ENCODE results near the gene ST7.

The ST7 gene

DNA sequence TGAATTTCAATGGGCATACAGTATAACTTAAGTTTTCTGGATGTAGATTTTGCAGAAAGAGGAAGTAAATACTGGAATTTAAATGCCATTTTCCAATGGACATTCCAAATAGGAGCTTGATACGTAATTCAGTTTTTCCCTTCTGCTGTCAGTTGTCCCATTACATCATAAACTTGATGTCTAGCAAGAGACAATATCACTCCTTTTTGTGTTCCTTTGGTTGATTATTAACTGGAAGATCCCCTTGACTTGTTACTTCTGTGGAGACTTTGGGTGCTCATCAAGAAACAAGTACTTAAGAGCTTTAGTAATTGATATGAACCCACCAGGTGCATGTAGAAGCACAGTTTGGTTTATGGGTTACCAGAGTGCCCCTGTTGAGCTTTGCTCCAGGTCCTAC lies 116.1 kb downstream of the ST7 start:
- DNase-seq, result no peak

DNA sequence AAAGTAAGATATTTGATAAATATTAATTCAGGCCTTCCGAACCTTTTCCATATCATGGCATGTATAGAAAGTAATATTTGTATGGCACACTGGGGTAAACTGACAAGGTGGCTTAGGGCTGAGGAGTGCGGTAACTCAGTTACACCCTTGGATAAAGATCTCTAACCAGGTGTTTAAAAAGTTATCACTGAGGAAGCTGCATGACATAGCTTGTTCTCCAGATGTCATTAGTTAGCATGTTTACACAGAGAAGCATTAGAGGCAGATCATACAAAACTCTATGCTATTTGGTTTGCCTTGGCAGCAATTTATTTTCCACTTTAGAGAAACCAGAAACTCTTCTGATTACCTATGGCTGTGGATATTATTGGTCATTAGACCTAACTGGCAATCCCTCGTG lies 118.2 kb downstream of the ST7 start:
- no peak for DNase-seq

DNA sequence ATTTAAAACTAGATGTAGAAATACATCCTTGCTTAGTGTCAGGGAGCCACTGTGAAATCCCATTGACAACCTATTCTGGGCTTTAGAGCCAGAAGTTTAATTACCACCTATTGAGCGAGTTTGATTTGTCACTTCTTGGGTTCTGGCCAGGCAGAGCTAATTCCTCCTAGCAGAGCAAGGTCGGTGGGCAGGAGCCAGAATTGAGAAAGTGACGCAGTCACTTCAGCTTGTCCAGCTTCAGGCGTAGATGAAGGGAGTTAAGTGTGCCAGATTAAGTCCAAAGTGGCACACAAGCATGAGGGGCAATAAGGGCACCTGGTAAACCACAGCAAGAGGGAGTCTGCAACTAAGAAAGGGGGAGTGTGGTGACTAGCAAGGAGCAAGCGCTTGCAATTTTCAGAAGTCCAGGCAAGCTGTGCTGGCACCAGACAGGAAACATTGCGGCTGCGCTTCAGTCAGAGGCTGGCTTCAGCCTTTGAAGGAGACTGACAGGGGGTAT lies 119.4 kb downstream of the ST7 start:
- DNase-seq, result peak; percentile 72

DNA sequence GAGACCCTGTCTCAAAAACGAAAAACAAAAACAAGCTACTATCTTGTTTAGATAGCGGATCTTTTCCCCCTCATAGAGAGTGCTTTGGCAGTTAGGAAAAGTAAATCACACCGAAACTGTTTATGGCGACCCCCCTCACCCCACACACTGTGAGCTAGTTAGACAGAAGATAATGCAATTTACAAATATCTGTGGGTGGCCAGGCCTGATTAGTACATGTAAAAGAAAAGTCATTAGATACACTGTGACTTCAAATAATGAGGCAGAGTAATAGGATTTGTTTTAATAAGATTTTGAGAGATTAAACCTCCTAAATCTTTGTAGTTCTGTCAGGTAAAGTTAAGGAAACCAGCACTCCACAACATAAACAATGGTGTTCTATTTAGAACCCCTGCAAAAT lies 121.1 kb downstream of the ST7 start:
- DNase-seq, result no peak

DNA sequence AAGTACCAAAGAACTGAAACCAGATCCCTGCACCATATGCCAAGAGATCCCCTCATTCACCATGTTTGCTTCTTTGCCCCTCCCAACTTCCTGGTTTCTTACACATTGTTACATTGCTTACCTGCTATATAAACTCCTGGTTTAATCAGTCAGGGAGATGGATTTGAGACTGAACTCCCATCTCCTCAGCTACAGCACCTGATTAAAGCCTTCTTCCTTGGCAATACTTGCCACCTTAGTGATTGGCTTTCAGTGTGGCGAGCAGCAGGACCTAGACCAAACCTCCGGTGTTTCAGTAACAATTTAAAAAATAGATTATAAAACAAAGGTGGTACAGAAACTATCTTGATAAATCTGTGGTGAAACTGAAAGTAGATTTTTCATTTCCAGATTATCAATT lies 122.6 kb downstream of the ST7 start:
- DNase-seq, result no peak

DNA sequence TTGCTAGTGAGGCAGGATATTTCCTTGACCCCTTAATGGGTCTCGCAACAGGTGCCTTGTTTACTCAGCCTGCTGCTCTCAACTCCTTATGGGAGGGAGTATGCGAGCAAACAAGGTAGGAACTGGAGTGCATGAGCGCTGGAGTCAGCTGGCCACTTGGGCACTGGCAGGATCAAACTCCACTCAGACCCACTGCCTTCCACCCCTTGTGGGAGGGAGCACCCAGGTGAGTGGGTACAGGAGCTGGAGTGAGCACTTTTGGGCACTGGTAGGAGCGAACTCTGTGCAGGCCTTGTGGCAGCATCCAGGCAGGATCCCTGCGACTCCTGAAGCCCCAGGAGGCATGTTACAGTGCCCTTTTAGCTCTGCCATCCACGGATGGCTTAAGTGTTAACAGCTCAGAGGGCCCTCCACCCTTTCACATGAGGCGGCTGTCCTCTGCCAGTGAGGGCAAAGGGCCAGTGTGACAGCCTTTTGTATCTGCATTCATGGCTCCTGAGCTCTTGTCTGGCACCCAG lies 123.2 kb downstream of the ST7 start:
- DNase-seq, result no peak

DNA sequence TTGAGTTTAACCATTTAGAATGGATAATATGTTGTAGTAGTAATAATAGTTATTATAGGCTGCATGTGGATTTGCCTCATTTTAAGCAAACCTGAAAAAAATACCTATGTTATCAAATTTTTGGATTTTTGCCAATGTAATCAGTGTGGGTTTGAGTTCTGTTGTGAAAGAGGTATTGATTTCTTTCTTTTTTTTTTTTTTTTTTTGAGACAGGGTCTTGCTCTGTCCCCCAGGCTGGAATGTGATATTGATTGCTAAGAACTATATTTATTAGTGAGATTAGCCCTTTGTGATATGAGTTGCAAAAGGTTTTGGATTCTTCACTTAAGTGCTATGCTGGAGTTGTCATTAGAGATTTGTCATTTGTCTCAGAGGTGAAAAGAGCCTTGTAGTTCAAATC lies 124.4 kb downstream of the ST7 start:
- DNase-seq, result no peak

DNA sequence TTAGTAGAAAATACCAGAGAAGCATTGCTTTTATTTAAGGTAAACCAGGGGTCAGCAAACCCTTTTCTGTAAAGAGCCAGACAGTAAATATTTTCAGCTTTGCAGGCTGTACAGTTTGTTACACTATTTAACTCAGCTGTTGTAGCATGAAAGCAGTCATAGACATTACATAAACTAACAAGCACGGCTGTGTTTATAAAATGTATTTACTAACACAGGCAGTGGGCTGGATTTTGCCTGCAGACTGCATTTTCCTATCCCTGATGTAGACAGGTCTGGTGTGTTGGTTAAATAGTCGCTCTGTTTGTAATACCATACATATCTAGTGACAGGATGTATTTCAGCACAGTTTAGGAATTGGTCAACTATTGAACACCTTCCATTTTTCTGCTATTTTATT lies 129.3 kb downstream of the ST7 start:
- DNase-seq, result no peak

DNA sequence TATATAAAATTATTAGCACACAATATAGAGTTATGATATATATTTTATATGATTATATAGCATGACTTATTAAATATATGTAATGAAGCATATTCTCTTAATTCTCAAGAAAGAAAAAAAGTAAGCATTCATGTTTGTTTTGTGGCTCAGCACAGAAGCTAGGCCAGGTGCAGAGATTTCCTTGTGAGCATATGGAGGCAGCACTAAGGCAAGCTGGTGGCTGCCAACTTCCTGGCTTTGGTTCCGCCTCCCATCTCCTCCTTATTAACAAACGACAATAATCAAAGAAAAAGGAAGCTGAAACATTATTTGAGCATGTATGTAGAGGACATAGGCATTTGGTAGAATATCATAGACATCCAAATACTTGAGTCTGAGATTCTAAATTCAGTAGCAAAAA lies 130.3 kb downstream of the ST7 start:
- DNase-seq, result no peak

DNA sequence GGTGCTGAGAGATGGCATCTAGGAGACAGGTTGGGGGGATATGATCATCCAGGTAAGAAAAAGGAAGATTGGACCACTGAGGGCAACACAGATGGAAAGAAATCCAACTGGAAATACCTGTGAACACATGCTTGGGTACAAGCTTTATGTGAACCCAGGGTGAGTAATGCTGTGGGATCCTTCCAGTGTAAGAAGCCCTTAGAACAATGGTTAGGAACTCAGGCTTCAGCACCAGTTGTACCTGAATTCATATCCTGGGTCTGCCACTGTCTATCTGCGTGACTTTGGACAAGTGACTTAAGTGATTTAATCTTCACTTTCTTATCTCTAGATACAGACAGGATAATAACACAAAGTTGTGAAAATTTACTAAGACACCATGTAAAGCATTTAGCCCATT lies 131.0 kb downstream of the ST7 start:
- no peak for DNase-seq

DNA sequence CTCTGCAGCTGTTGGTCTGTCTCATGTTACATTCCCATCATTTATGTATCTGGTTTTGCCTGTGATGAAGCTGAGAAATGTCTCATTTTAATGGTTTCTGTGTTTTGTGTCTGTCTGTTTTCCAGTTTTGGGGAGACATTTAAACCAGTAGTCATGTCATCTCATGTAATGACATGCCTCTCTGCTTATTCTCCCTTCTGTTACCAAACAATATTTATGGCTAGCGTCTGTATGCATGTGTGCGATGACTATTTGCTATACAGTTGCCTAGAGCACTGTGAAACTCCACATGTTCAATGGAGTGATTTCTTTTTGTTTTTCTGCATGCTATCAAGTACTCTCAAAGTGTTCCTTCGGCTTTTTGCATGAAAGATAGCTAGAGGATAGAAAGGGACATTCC lies 132.0 kb downstream of the ST7 start:
- DNase-seq, result no peak

DNA sequence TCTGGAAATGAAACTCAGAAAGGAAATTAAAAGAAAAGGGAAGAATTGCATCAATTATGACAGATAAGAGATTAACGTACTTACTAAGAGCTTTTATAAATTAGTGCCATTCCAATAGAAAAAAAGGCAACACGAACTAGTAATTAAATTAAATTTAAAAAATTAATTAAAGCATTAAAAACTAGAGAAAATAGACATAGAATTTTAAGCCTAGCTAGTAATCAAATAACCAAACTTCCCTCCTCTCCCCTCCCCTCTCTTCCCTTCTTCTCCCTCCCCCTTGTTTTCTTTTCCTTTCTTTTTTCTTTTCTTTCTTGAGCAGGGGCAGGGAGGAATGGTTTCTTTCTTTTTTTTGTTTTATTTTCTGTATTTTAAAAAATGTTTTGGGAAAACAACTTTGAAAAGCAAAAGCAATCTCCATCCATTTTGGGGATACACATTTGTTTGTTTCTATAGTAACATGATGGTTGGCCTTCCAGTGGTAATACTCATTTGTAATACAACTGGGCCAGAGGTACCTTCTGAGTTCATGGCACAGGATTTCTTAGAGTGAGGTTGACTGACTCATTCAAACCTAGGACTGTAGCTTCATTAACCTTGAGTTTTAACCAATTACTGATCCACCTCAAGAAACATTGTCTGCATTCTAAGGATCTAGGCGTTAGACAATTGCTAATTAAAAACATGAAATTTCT lies 132.6 kb downstream of the ST7 start:
- no peak for DNase-seq

DNA sequence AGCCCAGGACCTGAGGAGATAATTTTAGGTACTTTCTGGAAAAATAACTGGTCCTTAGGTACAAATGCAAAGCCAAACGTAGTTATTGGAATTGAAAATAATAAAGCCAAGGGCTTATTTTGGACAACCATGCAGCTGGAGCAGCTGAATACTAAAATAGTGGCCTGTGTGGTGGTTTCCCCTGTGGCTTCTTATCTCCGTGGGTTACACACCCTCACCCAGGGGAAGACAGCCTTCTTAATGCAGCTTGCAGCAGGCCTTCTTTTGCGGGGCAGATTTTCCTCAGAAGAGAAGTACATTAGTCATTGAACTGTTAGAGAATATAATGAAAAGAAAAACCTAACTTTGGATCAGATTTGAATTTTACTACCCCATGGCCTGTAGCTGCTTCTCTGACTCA lies 133.5 kb downstream of the ST7 start:
- DNase-seq, result no peak

DNA sequence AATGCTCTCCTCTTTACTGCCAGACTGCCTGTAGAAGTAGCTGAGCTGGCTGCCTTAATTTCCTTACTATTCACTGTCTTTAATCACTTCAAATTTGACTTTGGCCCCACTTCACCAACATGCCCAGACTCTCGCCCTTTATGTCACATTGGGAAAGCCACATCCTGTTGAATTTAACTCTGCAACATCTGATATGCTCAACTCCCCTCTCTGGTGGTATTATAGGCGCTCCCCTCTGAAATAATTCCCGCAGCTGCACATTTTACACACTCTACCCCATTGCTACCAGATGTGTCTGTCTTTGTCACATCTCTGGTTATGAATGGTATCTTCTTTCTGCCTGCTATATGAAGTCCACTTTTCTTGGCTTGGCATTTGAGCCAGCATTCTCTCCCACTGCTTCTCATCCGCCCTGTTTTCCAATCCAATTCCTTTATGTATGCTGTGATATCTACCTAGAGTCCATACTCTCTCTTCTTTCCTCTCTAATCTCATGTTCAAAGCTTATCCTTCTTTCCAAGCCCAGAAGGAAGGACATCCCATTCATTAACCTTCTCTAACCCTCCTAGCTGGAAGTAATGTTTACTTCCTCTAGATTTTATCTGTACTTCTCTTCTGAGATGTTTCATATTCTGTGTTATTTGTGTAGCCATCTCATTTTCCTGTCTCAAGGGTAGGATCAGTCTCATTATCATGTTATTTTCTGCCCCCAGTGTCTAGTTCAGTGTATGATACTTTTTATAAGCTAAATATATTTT lies 134.5 kb downstream of the ST7 start:
- no peak for DNase-seq

DNA sequence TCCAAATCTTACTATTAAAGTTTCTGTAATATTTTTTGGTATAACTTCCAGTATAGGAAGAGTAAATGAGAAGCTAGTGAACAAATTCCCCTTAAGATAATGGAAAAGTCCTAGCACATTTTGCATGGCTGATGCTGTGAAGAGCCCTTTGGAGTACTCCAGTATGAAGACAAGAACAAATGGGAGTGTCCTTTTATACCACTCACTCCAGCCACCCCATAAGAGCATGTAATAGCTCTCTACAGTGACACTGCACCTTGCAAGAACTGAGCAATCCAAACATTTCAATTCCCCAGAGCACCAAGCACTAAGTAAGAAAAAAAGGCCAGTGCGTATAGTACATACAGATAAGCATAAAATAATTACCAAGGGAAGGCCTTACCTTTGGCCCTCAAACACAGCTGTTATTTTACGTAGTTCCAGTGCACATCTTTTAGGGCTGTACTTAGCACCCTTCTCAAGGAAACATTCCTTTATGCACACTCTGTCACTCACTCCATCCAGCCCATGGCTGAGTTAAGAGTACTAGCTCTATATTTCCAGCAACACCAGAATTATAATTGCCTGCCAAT lies 135.4 kb downstream of the ST7 start:
- no peak for DNase-seq

DNA sequence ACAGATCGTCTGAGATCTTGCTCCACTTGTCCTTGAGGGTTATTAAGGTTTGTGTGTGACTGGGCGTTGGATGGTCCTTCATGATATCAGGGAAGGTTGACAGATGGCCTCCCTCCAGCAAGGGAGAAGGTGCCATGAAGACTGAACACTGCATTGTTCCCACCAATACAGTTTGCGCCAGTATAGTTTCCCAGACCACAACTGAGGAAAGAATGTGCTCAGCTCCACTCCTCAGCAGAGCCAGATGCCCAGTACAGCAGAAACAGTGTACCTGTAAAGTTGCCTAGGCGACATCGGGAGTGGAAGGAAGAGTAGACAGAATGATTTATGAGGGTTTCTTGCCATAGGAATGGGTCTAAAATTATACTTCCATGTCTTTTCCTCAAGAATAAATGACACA lies 137.5 kb downstream of the ST7 start:
- DNase-seq, result no peak

DNA sequence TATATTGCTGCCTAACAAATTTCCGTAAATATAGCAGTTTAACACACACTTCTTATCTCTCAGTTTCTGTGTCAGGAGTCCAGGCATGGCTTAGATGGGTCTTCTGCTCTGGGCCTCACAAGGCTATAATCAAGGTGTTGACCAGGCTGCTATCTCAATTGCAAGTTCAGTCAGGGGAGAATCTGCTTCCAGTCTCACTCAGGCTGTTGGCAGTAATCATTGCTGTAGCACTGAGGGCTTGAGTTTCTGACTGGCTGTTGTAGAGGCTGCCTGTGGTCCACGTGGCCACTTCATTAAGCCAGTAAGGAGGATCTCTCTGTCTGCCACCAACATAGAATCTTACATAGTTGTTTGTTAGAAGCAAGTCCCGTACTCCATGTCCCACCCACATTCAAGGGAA lies 138.4 kb downstream of the ST7 start:
- DNase-seq, result no peak

DNA sequence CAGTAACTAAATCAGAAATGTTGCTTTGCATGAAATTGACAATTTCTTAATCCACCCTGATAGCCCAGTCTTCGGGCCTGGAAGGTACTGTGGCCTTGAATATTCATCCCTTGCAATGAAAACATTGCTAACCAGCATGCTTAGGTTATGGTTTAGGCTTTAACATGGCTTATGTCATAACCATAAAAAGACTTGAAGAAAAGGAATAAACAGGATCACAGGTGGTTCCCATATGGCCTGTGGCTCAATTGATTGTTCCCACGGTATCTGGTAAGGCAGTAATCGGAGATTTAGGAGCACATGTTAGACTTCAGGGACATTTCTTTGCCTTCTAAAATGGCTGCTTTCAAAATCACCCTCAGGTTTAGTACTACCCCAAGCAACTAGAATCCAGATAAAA lies 139.5 kb downstream of the ST7 start:
- DNase-seq, result peak; percentile 44

DNA sequence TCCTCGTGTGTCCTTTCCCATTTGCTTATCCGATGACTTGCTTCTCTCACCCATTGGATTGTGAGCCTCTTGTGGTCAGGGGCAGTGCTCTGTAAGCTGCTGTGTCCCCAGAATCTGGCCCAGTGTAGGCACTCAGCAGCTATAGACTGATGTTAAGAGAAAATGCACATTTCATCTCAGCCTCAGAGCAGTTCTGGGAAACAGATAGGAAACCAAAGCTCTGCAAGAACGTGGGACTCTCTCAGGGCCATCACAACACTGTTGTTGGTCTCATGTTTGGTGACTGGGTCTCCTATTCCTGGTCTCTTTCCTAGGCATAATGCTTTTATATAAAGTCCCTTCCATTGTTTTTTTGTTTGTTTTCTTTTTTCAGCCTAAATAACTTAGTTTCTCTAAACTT lies 141.2 kb downstream of the ST7 start:
- DNase-seq, result no peak

DNA sequence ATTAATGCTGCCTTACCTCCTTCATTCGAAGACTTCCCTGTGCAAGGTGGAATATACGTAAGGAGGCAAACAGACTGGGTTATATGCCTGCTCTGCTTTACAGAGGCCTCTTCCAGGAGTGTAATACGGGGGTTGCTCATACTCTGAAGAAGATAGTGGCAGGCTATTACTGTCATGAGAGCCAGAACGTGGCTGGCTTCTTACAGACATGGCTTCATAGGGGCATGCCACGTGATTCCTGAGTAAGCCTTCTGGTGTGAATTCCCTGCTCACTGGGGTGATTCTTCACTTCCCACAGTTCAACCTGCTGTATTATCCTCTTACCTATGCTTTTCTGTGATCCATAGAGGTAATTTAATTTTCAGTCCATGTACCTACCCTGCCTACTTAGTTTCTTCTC lies 141.8 kb downstream of the ST7 start:
- DNase-seq, result no peak

DNA sequence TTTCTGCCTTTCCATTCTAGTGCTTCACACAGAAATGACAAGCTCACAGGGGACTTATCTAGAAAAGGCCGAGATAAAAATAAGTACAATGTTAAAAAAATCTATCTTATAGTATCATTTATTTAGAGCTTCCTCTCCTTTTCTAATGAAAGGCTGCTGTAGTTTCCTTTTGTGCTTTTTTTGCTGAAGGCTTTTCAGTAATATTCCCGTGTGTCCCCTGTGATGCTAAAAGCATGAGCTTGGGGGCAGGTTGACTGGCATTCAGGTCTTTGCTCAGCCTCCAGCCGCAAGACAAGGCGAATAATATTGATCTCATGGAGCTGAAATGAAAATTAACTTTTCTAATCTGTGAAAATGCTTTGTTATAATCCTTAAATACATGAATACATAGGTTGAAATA lies 143.0 kb downstream of the ST7 start:
- peak; percentile 50 for DNase-seq

DNA sequence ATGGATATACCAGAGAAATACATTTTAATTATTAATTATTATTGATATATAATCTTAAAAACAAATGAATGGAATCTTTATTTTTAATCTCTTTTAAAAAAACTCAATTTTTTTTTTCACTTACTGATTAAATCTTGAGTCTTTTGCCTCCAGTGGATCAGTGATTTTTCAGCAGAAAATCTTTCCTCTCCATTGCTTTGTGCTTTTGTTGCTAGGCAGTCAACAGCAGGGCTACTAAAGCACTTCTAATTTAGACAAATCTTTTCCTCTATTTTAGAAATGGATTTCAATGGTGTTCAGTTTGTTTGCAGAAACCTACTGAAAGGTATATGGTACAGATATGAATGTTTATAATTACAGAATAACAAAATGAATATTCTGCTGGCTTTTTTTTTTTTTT lies 143.6 kb downstream of the ST7 start:
- DNase-seq, result no peak

DNA sequence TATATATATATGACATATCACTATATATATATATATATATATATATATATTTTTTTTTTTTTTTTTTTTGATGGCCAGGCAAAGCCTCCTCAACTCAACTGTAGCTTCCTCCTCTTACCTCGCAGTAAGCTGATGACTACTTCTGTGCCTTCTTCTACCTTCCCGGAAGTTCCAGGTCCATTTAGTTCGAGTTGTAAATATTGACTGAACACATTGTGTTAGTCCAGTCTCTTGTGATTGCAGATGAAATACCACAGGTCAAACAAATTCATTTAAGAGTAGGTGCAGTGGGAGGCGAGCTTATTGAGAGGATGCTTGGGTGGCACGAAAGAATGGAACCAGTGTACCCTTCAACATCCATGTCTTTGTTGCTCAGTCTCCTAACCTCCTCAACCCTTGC lies 144.6 kb downstream of the ST7 start:
- DNase-seq, result no peak

DNA sequence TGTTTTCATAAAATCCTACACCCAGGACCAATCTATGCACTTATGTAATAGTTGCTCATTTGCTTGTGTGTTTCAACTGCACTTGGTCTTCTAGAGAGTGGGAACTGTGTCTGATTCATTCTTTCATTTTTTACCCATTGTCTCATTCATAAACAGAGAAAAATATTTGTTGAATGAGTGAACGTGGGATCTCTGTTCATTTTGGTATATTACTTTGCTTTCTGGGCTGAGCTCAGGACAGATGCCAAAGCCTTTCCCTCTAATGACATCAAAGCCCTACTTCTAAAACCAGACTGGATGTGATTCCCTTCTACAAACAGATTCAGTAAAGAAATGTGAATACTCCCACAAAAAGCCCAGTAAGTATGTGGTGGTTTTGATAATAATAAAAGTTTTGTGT lies 145.2 kb downstream of the ST7 start:
- DNase-seq, result no peak

Measured in eye (tissue), 1 donor.